GM19239 (cell line): ENCODE measurements around the gene MROH8.
"Not testable (repeated sequence)": the region's sequence is repeated elsewhere in the genome, so short reads cannot be mapped to it uniquely, and the experiment has no call there.

Experiments used
- DNase-seq: peaks from one replicate; pipeline ENCODE4 v3.0.0; 2011; ENCODE audit warnings: low spot score; ENCODE audit not compliant: insufficient read length
- FAIRE-seq: peaks from 2 replicates; lab custom pipeline; 2011; peaks lifted over from hg19 to GRCh38; lab: Jason Lieb, UNC

The MROH8 gene

DNA sequence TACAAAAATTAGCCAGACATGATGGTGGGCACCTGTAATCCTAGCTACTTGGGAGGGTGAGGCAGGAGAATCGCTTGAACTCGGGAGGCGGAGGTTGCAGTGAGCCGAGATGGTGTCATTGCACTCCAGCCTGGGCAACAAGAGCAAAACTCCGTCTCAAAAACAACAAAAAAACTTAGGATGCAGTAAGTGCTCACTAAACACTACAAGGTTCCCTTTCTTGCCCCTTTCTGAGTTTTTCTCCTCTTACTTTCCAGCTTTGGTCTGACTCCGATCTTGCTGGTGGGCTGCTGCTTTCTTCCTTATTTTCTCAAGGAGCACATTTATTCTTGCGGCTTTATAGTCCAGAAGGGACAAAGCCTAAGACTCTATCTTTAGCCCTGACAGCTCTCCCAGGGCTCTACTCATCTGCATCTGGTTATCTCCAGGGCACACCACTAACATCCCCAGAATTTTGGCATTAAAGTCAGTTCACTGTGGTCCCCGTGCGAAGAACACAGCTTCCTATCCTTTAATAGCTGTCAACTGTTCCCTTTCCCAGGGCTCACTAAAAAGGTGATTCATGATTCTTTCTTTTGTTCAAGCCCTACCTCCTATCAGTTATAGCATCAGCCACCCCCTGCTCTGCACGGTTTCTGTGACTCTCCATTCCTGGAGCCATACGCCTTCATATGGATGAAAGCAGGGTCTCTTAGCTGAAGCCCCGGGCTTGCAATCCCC lies 17.4 kb downstream of the MROH8 start:
- DNase-seq (no peak), FAIRE-seq (no peak)

DNA sequence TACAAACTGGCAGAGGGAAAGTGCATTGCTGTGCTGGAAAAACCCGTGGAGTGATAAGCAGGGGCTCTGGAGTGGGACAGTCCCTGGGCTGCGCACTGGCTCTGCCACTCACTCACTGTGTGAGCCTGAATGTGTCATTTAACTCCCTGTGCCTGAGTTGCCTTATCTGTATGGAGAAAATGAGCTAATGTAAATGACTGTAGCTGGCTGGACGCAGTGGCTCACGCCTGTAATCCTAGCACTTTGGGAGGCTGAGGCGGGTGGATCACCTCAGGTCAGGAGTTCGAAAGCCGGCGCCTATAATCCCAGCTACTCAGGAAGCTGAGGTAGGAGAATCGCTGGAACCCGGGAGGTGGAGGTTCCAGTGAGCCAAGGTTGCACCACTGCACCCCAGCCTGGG lies 18.7 kb downstream of the MROH8 start:
- FAIRE-seq (no peak), DNase-seq (no peak)

DNA sequence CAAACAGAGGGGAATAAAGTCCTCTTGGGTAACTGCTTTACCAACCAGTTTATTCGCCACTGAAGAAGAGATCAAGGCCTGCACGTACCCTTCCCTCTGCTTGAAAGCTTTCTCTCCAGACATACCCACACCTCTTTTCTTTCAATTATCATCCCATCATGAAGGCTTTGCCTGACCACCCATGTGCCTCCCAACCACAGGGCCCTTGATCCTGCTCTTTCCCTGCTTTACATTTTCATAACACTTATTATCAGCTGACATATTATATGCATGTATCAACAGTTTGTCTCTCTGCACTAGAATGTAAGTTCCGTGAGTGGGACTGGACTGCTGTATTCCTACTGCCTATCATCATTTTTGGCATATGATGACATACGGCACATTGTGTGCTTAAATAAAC lies 21.1 kb downstream of the MROH8 start:
- DNase-seq (no peak), FAIRE-seq (no peak)

DNA sequence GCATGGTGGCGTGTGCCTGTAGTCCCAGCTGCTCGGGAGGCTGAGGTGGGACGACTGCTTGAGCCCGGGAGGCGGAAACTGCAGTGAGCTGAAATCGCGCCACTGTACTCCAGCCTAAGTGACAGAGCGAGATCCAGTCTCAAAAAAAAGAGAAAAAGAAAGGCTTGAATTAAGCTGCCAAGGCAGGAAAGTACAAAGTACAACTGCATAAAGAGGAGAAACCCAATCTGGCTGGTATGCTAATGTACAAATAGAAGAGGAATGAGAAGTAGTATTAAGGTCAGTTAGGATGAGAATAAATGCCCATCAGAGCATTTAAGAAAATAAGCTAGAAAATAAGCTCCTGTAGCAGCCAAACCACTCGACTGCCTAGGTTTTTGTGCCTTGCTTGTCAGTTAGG lies 23.4 kb downstream of the MROH8 start:
- FAIRE-seq (no peak), DNase-seq (no peak)

DNA sequence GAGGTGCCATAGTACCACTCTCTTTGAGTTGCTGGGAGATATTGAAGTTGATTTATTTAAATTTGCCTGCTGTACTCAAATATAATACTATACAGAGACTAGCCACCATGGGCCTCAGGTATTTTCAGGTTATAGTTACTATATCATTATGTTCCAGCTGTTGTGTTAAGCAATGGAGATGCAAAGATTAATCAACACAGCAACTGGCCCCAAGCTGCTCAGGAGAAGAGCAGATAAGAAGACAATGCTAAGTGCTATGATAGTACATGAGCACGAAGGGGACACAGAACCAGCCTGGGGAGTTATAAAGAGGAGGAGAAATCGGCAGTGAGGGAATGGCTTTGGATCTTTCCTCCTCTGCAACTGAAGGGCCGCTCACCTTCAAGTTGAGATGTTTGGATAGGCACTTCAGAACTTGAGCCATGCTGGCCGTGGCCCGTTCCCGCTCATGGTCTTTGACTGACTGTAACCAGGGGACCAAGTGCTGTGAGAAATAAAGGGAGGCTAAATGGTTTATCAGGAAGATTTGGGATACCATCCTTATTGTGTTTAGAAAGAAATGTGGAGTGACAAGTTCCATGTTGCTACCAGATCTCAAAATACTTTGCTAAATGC lies 24.6 kb downstream of the MROH8 start:
- no peak for DNase-seq
- no peak for FAIRE-seq

DNA sequence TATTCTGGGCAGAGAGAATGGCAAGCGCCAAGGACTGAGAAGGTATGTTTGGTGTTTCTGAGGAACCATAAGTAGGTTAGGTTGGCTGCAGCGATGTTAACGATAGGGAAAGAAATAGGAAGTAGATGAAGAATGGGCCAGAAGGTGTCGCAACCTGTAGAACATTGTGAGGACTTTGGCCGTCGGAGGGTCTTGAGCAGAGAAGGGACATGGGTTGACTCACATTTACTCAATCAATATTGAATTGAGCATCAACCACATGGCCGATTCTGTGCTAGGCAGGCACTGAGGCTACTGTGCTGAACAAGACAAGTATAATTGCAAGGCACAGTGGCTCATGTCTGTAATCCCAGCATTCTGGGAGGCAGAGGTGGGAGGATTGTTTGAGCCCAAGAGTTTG lies 27.1 kb downstream of the MROH8 start:
- DNase-seq (no peak), FAIRE-seq (no peak)

DNA sequence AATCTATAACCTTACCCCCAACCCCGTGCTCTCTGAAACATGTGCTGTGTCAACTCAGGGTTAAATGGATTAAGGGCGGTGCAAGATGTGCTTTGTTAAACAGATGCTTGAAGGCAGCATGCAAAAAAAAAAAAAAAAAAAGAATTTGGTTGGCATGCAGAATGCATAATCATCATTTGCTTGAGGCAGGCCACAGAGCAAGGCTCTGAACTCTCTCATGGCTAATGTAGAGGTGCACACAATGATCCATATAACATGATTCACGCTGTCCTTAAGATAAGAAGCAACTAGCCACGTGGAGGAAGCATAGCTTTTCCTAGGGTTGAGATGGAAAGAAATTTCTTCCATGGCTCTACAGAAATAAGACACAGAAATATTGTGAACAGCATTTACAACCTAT lies 27.8 kb downstream of the MROH8 start:
- FAIRE-seq (no peak), DNase-seq (no peak)

DNA sequence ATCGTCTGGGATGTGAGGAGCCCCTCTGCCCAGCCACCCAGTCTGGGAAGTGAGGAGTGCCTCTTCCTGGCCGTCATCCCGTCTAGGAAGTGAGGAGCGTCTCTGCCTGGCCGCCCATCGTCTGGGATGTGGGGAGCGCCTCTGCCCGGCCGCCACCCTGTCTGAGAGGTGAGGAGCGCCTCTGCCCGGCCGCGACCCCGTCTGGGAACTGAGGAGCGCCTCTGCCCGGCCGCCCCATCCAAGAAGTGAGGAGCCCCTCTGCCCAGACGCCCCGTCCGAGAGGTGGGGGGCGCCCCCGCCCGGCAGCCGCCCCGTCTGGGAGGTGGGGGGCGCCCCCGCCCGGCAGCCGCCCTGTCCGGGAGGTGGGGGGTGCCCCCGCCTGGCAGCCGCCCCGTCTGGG lies 28.5 kb downstream of the MROH8 start:
- not testable (repeated sequence) for DNase-seq, FAIRE-seq

DNA sequence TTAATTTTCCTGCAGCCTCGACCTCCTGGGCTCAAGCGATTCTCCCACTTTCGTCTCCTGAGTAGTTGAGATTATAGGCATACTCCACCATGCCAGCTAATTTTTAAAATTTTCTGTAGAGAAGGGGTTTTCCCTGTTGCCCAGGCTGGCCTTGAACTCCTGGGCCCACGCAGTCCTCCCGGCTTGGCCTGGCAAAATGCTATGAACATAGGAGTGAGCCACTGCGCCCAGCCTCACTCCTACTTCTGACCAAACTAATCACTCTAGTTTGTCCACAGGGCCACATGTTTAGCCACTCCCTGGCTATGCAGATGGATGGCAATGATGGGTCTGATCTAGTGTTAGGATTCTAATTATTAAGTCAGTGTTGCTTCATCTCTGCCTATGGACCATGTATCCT lies 32.1 kb downstream of the MROH8 start:
- no peak for DNase-seq
- no peak for FAIRE-seq

DNA sequence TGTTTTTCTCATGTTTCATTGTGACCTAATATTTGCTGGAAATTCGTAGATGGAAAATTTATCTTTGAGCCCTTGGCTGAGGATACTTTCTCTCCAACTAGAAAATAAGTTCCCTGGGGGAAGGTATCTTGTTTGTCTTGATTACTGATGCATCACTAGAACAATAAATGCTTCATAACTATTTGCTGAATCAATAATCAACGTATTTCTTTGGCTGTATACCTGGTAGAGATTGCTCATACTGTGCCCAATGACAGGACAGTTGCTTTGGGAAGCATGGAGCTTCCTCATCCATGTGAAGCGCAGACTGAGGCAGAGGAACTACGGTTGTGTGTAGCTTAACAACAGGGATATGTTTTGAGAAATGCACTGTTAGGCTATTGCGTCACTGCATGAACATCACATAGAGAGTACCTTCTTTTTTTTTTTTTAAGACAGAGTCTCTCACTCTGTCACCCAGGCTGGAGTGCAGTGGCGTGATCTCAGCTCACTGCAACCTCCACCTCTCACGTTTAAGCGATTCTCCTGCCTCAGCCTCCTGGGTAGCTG lies 34.4 kb downstream of the MROH8 start:
- DNase-seq (no peak), FAIRE-seq (no peak)

DNA sequence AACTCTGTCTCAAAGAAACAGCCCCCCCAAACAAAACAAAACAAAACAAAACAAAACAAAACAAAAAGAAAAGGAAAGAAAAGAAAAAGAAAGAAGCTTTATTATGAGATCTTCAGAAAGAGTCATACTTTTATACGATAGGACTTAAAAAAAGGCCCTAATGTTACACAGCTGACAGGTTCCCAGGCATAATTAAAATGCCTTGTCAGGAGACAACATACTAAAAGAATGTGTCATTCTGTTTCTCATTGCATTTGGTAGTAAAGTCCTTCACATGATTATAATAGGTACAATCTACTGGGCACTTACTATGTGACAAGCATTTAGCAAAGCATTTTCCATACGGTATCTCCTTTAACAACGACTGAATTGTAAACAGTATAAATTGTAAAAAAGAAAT lies 36.6 kb downstream of the MROH8 start:
- FAIRE-seq, result no peak

DNA sequence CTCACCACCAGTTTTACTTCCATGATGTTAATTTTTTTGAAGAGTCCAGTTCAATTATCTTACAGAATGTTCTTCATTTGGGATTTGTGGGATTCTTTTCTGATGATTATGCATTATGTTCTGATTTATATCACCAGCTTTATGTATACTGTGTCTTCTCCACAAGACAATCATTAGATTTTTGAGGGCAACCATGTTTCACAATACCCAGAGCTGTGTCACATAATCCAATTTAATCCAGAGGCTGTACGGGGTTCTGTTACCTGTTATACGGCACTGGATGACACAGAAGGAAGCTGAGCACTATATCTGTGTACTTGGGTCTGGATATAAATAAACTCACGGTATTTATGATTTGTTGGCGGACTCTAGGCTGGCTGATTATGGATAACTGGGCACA lies 41.8 kb downstream of the MROH8 start:
- DNase-seq (no peak), FAIRE-seq (no peak)

More for the DNA sequence above, 36.6 kb downstream of the MROH8 start:
- DNase-seq, result no peak

DNA sequence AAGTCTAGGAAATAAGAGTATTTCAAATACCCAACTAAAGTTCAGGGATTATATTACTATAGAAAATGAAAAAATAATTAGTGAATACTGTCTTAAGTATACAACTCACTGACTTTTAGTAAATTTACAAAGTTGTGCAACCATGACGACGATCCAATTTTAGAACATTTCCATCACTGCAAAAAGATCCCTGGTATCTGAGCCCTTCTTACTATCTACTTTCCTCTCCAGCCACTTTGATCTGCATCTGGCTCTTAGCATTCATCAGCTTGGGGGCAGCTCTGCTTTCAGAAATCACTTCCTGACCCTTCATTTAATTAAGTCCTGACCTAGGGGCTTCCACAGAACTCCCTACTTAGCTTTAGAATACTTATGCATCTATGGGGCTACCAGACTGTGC lies 45.4 kb downstream of the MROH8 start:
- FAIRE-seq (no peak), DNase-seq (no peak)

DNA sequence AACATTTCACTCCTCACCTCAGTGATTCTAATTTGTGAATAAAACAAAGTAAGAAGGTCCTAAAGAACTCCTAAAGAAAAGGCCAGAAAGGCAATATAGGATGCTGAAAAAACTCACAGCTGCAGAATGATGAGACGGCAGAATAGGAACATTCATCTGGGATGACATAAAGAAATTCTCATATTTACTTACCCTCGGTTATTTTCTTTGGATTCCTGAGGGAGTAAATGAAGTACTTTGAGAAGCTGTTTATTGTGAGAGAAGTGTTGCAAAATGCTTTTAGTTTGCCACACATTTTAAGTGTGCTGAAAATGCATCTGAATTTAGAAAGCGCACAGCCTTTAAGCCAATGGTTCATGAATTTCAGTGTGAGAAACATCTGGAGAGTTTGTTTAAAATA lies 47.9 kb downstream of the MROH8 start:
- DNase-seq (no peak), FAIRE-seq (no peak)

DNA sequence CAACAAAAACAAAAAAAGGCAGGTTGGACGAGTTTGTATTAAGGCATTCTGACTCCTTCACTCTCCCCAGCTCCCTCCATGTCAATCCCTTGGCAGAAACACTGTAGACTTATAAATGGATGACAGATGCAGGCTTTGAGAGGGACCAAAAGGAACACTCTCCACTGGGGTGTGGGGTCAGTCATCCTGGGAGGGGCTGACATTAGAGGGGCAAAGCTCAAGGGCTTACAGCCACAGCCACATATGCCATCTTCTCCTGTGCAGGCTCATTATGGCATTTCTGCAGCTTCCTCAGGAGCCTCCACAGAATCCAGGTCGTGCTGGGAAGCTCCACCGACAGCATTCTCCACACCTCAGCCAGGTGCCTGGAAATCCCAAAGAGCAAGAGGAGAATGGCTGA lies 50.5 kb downstream of the MROH8 start:
- FAIRE-seq (no peak), DNase-seq (no peak)

DNA sequence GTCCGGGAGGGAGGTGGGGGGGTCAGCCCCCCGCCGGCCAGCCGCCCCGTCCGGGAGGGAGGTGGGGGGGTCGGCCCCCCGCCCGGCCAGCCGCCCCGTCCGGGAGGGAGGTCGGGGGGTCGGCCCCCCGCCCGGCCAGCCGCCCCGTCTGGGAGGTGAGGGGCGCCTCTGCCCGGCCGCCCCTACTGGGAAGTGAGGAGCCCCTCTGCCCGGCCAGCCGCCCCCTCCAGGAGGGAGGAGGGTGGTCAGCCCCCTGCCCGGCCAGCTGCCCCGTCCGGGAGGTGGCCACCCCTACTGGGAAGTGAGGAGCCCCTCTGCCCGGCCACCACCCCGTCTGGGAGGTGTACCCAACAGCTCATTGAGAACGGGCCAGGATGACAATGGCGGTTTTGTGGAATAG lies 53.1 kb downstream of the MROH8 start:
- DNase-seq, FAIRE-seq: not testable (repeated sequence)

DNA sequence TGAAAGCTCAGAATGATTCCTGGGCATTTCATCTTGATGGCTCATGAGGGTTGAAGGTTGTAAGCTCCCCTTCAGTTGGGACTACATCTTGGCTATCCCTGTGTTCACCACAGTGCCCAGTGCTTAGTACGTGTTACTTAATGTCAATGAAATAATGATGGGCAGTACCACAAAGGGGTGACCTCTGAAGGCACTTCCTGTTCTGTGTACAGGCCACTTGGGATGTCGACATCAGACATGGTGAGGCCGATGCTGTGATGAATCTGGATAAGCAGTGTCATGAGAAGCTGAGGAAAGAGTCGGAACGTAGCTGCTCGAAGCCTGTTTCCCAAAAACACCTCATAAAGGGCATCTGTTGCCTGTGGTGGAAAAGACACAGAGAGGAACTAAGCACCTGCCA lies 55.9 kb downstream of the MROH8 start:
- DNase-seq, result no peak
- no peak for FAIRE-seq

DNA sequence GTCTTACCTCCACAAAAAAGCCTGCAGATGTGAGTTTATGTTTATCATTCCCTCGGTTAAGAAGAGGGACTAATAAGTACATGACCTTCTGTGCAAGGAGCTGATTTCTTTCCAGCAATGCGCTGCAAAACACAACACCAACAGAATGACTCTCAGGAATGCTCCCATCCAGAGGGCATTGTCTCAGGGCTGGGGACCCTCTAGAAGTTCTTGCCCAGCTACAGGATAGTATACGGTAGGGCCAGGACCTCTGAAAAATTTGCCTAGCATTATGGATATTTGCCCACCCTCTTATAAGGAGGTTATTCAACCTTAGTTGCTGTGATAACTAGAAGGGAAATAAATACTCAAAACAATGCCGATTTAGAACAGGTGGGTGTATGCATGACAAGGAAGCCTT lies 58.9 kb downstream of the MROH8 start:
- no peak for FAIRE-seq
- no peak for DNase-seq

DNA sequence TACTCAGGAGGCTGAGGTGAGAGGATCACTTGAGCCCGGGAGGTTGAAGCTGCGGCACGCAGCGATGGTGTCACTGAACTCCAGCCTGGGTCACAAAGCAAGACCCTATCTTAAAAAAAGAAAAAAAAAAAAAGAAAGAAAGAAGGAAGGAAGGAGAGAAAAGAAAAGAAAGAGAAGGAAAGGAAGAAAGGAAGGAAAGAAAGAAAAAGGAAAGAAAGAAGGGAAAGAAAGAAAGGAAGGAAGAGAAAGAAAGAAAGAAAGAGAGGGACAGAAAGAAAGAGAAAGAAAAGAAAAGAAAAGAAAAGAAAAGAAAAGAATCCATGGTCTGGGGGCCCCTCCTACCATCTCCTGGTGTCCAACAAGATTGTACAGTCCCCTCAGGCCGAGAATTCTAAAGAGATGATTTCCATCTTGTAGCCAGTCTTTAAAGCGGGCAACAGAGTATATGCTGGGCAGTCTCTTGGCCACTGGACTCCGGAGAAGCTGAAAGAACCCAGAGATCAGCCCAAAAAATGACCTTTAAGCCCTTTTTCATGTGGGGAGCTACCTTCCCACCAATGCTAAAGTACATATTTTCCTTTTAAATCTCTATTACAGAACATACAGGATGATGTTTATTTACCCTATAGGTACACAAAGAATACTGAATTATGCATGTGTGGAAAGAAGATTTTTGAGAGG lies 59.9 kb downstream of the MROH8 start:
- FAIRE-seq (no peak), DNase-seq (no peak)

DNA sequence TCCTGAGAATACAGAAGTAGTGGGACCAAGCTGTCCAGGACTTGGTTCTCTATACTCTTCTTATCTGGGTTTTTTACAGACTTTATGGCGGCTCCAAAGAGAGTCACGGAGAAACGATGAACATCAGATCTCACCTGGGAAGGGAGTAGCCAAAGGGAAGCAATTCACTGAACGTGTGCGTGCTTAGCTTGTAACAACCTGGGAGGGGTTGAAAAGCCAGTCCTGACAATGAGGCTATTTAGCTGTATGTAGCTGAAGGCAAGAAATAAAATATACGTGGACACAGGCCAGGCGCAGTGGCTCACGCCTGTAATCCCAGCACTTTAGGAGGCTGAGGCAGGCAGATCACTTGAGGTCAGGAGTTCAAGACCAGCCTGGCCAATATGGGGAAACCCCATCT lies 65.3 kb downstream of the MROH8 start:
- DNase-seq, result no peak
- no peak for FAIRE-seq

DNA sequence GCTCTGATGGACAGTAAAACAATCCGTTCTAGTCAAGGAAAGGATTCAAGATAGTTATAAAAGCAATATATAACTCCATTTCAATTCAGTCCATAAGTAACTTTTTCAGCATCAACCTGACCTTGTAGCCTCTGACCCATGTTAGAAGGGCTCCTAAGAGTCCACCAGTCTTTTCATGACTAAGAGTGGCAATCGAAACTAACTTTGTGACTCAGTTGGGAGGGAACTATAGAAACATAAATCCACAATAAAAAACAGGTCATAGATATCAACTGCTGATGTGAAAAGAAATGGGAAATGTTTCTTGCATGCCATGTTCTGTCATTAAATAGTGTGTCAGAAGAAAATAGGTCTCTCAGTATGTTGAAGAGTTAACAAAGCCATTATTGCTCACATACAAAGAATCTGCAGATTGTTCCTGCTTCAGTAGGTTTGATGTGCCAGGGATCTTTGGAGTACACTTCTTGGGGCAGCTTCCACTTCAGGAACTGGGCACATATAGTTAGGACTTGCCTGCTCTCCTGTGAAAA lies 67.4 kb downstream of the MROH8 start:
- no peak for FAIRE-seq
- no peak for DNase-seq
